ENCODE measurements around the gene DLGAP1.
"Not testable (repeated sequence)": the region's sequence is repeated elsewhere in the genome, so short reads cannot be mapped to it uniquely, and the experiment has no call there.

The DLGAP1 gene

GRCh38 chr18:3715231-3716080, 739.7 kb downstream of the DLGAP1 start:
- no peak for DNase-seq

GRCh38 chr18:3713708-3714107, 741.4 kb downstream of the DLGAP1 start:
- no peak for DNase-seq

GRCh38 chr18:3713166-3713565, 741.9 kb downstream of the DLGAP1 start:
- no peak for DNase-seq

- DNase-seq: no peak
Measured at GRCh38 chr18:3712491-3712890, 742.6 kb downstream of the DLGAP1 start.

GRCh38 chr18:3710712-3711301, 744.3 kb downstream of the DLGAP1 start:
- DNase-seq: no peak

GRCh38 chr18:3709205-3709604, 745.9 kb downstream of the DLGAP1 start:
- no peak for DNase-seq

- no peak for DNase-seq
Measured at GRCh38 chr18:3706279-3707097, 748.6 kb downstream of the DLGAP1 start.

GRCh38 chr18:3704556-3705344, 750.4 kb downstream of the DLGAP1 start:
- DNase-seq: no peak

- DNase-seq: peak; percentile 52
Measured at GRCh38 chr18:3703732-3704176, 751.4 kb downstream of the DLGAP1 start.

GRCh38 chr18:3699707-3700567, 755.2 kb downstream of the DLGAP1 start:
- not testable (repeated sequence) for DNase-seq

- DNase-seq: not testable (repeated sequence)
Measured at GRCh38 chr18:3694030-3694778, 760.9 kb downstream of the DLGAP1 start.

- no peak for DNase-seq
Measured at GRCh38 chr18:3693410-3693809, 761.7 kb downstream of the DLGAP1 start.

GRCh38 chr18:3692691-3693090, 762.4 kb downstream of the DLGAP1 start:
- DNase-seq: no peak

- DNase-seq: no peak
Measured at GRCh38 chr18:3692113-3692621, 762.9 kb downstream of the DLGAP1 start.

GRCh38 chr18:3691705-3692104, 763.4 kb downstream of the DLGAP1 start:
- DNase-seq: no peak

- no peak for DNase-seq
Measured at GRCh38 chr18:3690764-3691066, 764.4 kb downstream of the DLGAP1 start.

- no peak for DNase-seq
Measured at GRCh38 chr18:3689986-3690763, 764.9 kb downstream of the DLGAP1 start.

GRCh38 chr18:3689091-3689490, 766.0 kb downstream of the DLGAP1 start:
- DNase-seq: peak; percentile 17

- DNase-seq: peak; percentile 34
Measured at GRCh38 chr18:3688690-3689089, 766.4 kb downstream of the DLGAP1 start.

All from right kidney (tissue), 1 donor.